Measurements from ENCODE around the gene ATP9A. TPM values are rescaled to one million over a fixed set of nuclear protein-coding genes. Genes with fewer than 3 reads are reported as not detected.

ATP9A gene
- total and polyA plus RNA-seq, 2 donors (not counting 3 experiments of a cell fraction or from before 2014, with no cell fraction given): 20.9 to 41.5 TPM

- dilution Hi-C loops (cut with MboI; ENCODE audit: extremely low pct_ligation_motif_present, low sequenced_read_pairs): no loop called here
- H3K36me3 ChIP-seq (ENCODE audit: control insufficient read depth in 2 of 2, extremely low read depth in 1 of 2, insufficient read depth in 2 of 2, low read length in 2 of 2): peaks cover 0 to 7% of the 10 kb centered on the region in 2 experiments
- H3K4me2 ChIP-seq (ENCODE audit: insufficient read depth, low read length): no peak overlapping the region
- H3K27me3 ChIP-seq (ENCODE audit: control insufficient read depth in 2 of 2, insufficient read depth in 2 of 2, low read length in 2 of 2): no peaks in the 10 kb centered on the region
- no peak overlapping the region for H3K27ac ChIP-seq (ENCODE audit: insufficient read depth, low read depth, low read length)
- H3K4me1 ChIP-seq (ENCODE audit: control insufficient read depth, extremely low read depth, insufficient read depth, low read length): peaks cover 24% of the 10 kb centered on the region
- H3K9me3 ChIP-seq (replicated peaks; ENCODE audit: control insufficient read depth, insufficient read depth, low read length): no peaks in the 10 kb centered on the region
- CTCF ChIA-PET: interaction anchor here (1.4 kb wide), 1 partner anchor 47 kb away, joined by 6 read pairs; no protein-coding TSS in a partner anchor
- no peak overlapping the region for H2AFZ ChIP-seq (ENCODE audit: low read depth, low read length)
- TF ChIP-seq GATA2 (IDR thresholded peaks at IDR 0.05; ENCODE audit: insufficient read depth, insufficient read length, low read depth, low read length) (no peak), CTCF (IDR thresholded peaks at IDR 0.05; ENCODE audit: extremely low read depth in 1 of 2, insufficient read depth in 1 of 2, low read depth in 1 of 2, low read length in 2 of 2) (no peak), EZH2 (IDR thresholded peaks at IDR 0.05; ENCODE audit: borderline replicate concordance, low read depth, low read length, severe bottlenecking) (no peak), JUN (IDR thresholded peaks at IDR 0.05; ENCODE audit: borderline replicate concordance, insufficient read depth, insufficient read length, low read depth) (no peak), POLR2A (IDR thresholded peaks at IDR 0.05; ENCODE audit: low read depth, low read length) (no peak), POLR2AphosphoS5 (IDR thresholded peaks at IDR 0.05; ENCODE audit: insufficient read depth, low read depth, low read length) (no peak), MYC (IDR thresholded peaks at IDR 0.05; ENCODE audit: low read depth, low read length) (no peak), FOS (IDR thresholded peaks at IDR 0.05; ENCODE audit: borderline replicate concordance, insufficient read depth, low read length) (no peak), MAX (IDR thresholded peaks at IDR 0.05; ENCODE audit: insufficient read depth, insufficient read length) (no peak)
- POLR2A ChIA-PET: no interaction called here
- no peaks in the 10 kb centered on the region for H3K9me1 ChIP-seq (replicated peaks; ENCODE audit: control insufficient read depth, extremely low read depth, insufficient read depth, low read length)
- no peak for FAIRE-seq
- no peak overlapping the region for H3K4me3 ChIP-seq (replicated peaks in 1 of 3; ENCODE audit: insufficient read depth in 1 of 3, low read depth in 1 of 3, low read length in 3 of 3)
- intact Hi-C loops (cut with micrococcal nuclease): loop anchor here (5.0 kb wide), 1 partner anchor 114 kb away; the partner anchor contains the start of gene ATP9A
- no peak for DNase-seq (ENCODE audit: low read depth, low spot score)
- no peaks in the 10 kb centered on the region for H3K79me2 ChIP-seq (ENCODE audit: control insufficient read depth, insufficient read depth, low read length)
- no TSS peak for BruUV-seq (replicated peaks)
- no peak overlapping the region for H3K9ac ChIP-seq (replicated peaks; ENCODE audit: extremely low read depth, insufficient read depth, low read length)
- H4K20me1 ChIP-seq (replicated peaks; ENCODE audit: control insufficient read depth, extremely low read depth, insufficient read depth, low read length): no peaks in the 10 kb centered on the region
Measured at GRCh38 chr20:51653226-51653625, 115.0 kb downstream of the ATP9A start.
